ENCODE results near the gene TMEM106C. TPM values are rescaled to one million over a fixed set of nuclear protein-coding genes. Genes with fewer than 3 reads are reported as not detected.
A peak's percentile ranks its signal among the peaks of the same experiment; 100 is the strongest.

The TMEM106C gene
- total and polyA plus RNA-seq, 2 of the 13 experiments (the other 11 are each of a cell fraction or from before 2014, with no cell fraction given), result 132 to 192 TPM

- Histone ChIP-seq H3K79me2 (ENCODE audit: insufficient read depth, low read length) (no peaks in the 10 kb centered on the region), H3K9ac (ENCODE audit: insufficient read depth, low read depth, low read length) (no peak overlapping the region), H3K9me3 (ENCODE audit: low read length) (no peaks in the 10 kb centered on the region), H2AFZ (ENCODE audit: low read length) (no peak overlapping the region), H3K36me3 (replicated peaks in 1 of 2; ENCODE audit: control insufficient read depth in 1 of 2, insufficient read depth in 2 of 2, low read length in 2 of 2) (no peaks in the 10 kb centered on the region), H3K4me2 (ENCODE audit: low read depth, low read length) (no peak overlapping the region), H3K4me1 (ENCODE audit: insufficient read depth, low read length) (peaks cover 13% of the 10 kb centered on the region), H3K27me3 (ENCODE audit: control insufficient read depth in 1 of 2, insufficient read depth in 2 of 2, low read length in 2 of 2) (peaks cover 0 to 4% of the 10 kb centered on the region in 2 experiments; a peak in 1 of 5 replicates), H4K20me1 (ENCODE audit: insufficient read depth, low read length) (no peaks in the 10 kb centered on the region), H3K4me3 (replicated peaks in 1 of 3; ENCODE audit: insufficient read depth in 1 of 3, low read depth in 2 of 3, low read length in 3 of 3) (no peak overlapping the region), H3K27ac (ENCODE audit: extremely low read length, insufficient read depth, low read length) (no peak overlapping the region)
- WGBS (ENCODE audit: low lambda C conversion rate), result 57% methylated on average over 8 of the region's 16 CpGs
- intact Hi-C loops (cut with micrococcal nuclease; ENCODE audit: unreplicated experiment), result no loop called here
- FAIRE-seq (no peak), ATAC-seq (no peak), DNase-seq (ENCODE audit: low spot score) (no peak)
- BruUV-seq (replicated peaks), result no TSS peak
- ChIA-PET CTCF (ENCODE audit: low intra/inter-chr PET ratio, low total read pairs) (no interaction called here), POLR2A (no interaction called here)
- TF ChIP-seq ZNF318 (CRISPR knock-in tag; IDR thresholded peaks at IDR 0.05), result no peak
- no peak for TF ChIP-seq STAG1 (CRISPR knock-in tag; IDR thresholded peaks at IDR 0.05)
- no peak for TF ChIP-seq HMGXB4 (CRISPR knock-in tag; IDR thresholded peaks at IDR 0.05; ENCODE audit: borderline replicate concordance in 1 of 2, low read depth in 1 of 2)
- no peak for TF ChIP-seq CAMTA2 (CRISPR knock-in tag; IDR thresholded peaks at IDR 0.05; ENCODE audit: borderline replicate concordance)
- TF ChIP-seq AGO2 (optimal IDR thresholded peaks at IDR 0.05; ENCODE audit: low read depth, low read length), result peak; percentile 22
- in situ Hi-C loops (cut with HindIII; ENCODE audit: extremely low pct_ligation_motif_present, low pct_unique_long_range_greater_than_20kb), result no loop called here
Measured at GRCh38 chr12:47985596-47986290, 22.3 kb downstream of the TMEM106C start.

Measured in HepG2 (cell line).